GM21423 (cell line): ENCODE measurements around the gene CYCS.
A peak's percentile ranks its signal among the peaks of the same experiment; 100 is the strongest.
"Not testable (repeated sequence)": the region's sequence is repeated elsewhere in the genome, so short reads cannot be mapped to it uniquely, and the experiment has no call there.

Experiments
- ATAC-seq: cut with Tn5 transposase; IDR thresholded peaks from one replicate; pipeline ENCODE4 v1.9.1; 2021; ENCODE audit warnings: mild to moderate bottlenecking, moderate library complexity; ENCODE audit not compliant: unreplicated experiment

CYCS gene

DNA sequence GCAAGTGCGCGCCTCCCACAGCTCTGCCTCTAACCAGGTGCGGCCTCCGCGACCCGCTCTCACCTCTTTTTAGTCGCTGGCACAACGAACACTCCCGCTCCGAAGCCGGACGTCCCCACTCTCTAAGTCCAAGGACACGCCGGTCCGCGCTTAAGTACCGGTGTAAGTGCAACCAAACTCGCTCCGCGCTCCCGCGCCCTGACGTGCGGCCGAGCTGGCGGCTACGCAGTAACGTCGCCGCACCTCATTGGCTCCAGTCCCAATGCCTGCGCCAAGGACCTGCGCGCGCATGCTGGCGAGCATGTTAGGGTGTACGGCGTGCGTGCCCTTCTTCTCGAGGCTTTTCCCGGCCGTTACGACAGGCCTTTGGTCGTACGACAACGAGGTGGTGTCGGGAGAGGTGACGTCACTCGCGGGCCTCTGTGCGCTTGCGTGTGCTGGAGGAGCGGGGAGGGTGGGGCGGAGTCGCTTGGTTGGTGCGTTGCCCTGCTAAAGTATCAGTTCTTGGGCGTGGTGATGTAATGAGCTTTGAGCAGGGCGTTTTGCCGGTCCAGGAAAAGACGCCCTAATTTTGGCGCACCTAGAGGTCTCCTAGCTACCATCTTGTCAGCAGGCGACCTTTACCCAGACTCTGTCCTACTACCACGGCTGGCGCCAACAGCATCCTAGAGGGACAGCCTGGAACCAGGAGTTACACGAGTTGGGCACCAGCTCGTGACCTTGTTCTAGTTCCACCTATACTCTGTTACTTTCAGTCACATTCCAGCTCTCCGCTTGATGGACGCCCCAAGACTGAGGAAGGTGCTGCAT is at the start of gene CYCS:
Gene CYCS (minus strand): TSS at position 124 of the 810 bp plus-strand sequence. CDS start 1,141 bp downstream, outside the sequence.
- peak; percentile 90 for ATAC-seq

DNA sequence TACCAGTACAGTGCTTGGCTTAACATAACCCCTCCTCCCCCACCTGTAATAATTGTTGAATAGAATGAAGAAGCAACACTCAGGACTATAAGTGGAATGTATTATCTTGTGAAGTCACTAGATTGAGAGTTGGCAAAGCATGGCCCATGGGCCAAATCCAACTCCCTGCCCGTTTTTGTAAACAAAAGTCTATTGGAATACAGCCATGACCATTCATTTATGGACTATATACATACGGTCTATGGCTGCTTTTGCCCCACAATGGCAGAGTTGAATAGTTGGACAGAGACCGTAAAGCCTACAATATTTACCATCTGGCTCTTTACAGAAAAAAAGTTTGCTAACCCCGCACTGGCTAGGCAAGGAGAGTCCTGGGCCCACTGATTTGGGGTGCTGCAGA is 48.1 kb upstream of the CYCS start:
- no peak for ATAC-seq

DNA sequence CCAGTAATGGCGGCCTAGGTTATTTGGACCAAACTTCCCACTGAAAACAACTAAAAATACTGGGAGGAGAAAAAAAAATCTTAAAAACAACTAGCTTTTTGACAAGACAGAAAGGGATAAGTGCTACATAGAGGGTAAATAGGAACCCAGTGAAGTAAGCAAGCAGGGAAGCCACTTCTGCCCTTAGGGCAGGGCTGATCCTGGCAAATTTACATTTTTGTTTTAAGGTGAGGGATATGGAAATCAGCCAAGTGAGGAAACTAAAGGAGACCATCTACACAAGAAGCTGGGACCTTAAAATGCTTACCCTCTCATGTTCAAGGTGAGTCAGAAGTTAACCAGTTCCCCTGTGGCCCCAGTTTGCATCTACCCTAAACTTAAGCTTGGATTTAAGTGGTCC is 46.5 kb upstream of the CYCS start:
- ATAC-seq, result no peak

GRCh38 chr7:25171071-25171470 is 46.0 kb upstream of the CYCS start:
- no peak for ATAC-seq

- no peak for ATAC-seq
These were observed 44.6 kb upstream of the CYCS start for GRCh38 chr7:25169683-25170082.

DNA sequence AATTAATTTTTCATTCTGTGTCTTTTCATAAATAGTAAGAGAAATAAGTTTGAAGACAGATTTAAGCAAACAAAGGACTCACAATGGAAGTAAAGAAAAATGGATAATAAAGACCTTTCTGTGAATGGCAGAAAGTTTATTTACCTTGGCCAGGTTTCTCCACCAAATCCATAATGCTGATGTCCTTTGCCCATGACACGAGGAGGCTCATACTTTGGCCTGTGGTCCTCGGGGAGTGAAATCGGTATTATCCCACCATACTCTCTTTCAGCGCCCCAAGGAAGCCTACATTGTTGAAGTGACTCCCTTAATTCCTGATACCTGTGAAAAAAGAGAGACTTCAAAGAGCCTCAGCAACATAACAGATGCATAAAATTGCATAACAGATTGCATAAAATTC is 43.1 kb upstream of the CYCS start:
- no peak for ATAC-seq

GRCh38 chr7:25167262-25167843 is 42.3 kb upstream of the CYCS start:
- ATAC-seq, result no peak

DNA sequence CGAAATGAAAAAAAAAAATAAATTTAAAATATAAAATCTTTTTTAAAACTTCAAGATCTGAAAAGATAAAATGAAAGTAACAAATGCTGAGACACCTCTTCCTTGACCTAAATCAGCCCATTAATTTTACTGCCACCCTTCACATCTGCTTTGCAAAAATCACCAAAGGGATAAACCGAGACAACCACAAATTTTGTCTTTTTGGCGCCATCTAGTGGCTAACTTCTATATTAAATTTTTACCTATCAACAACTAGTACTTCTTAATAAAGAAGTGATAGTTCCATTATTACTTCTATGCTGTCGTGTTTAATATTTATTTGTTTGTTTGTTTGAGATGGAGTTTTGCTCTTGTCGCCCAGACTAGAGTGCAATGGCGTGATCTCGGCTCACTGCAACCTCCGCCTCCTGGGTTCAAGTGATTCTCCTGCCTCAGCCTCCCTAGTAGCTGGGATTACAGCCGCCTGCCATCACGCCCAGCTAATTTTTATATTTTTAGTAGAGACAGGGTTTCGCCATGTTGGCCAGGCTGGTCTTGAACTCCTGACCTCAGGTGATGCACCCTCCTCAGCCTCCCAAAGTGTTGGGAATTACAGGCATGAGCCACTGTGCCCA is 35.0 kb upstream of the CYCS start:
- ATAC-seq, result not testable (repeated sequence)

DNA sequence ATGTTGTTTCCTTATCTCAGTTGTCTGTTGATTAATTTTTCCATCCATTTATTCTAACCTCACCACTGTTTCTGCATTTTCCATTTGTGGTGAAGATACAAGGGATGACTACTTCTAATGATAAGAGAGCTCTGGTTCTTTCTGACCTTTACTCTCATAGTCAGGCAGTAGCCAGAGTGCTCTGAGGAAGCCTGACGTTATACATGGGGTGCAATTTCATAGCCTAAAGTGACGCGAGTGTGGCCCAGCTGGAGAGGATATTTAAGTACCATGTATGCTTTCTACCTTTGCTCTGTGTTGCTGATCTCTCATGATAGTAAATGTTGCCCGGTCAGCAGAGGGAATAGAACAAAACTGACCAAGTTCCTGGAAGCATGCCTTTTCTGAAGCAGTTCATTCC is 33.9 kb upstream of the CYCS start:
- ATAC-seq, result no peak

GRCh38 chr7:25151773-25152172 is 26.7 kb upstream of the CYCS start:
- ATAC-seq, result no peak

DNA sequence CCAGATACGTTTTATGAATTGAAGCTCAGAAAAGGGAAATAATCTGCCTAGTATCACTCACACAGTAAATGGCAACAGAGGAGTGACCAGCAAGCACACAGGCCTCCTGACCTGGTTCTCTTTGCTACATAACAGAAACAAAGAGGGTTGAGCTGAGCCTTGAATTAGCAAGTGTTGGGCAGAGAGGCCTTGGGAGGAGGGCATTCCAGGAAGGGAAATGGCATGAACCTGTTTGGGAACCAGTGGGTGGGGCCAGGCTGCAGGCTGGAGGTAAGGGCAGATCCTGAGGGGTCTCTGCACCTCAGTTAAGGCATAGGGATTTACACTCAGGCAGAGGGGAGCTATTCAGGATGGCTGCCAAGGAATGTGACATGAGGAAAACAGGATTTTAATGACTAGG is 24.8 kb upstream of the CYCS start:
- no peak for ATAC-seq

GRCh38 chr7:25148772-25149575 is 23.9 kb upstream of the CYCS start:
- no peak for ATAC-seq

DNA sequence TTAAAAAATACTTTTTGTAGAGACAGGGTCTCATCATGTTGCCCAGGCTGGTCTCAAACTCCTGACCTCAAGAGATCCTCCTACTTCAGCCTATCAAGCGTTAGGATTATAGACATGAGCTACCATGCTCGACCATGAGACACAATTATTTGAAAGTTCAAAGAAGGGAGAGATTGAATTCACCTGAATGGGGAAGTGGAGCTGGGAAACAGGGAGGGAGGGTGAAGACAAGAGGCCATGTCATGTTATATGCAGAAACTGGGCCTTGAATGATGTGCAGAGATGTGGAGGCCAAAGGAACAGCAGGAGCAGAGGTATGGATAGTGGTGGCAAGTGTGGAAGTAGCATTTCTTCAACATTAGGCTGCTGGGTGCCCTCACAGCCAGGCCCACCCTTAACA is 18.7 kb upstream of the CYCS start:
- ATAC-seq, result no peak

GRCh38 chr7:25139536-25139935 is 14.5 kb upstream of the CYCS start:
- no peak for ATAC-seq

GRCh38 chr7:25134358-25135010 is 9.4 kb upstream of the CYCS start:
- ATAC-seq, result no peak

GRCh38 chr7:25132430-25132829 is 7.4 kb upstream of the CYCS start:
- no peak for ATAC-seq

DNA sequence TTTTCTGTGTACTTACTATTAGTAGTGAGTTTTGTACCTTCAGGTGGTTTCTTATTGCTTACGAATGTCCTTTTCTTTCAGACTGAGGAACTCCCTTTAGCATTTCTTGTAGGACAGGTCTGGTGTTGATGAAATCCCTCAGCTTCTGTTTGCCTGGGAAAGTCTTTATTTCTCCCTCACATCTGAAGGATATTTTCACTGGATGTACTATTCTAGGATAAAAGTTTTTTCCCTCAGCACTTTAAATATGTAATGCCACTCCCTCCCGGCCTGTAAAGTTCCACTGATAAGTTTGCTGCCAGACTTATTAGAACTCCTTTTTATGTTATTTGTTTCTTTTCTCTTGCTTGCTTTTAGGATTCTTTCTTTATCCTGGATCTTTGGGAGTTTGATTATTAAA is 1.7 kb upstream of the CYCS start:
- ATAC-seq, result no peak

DNA sequence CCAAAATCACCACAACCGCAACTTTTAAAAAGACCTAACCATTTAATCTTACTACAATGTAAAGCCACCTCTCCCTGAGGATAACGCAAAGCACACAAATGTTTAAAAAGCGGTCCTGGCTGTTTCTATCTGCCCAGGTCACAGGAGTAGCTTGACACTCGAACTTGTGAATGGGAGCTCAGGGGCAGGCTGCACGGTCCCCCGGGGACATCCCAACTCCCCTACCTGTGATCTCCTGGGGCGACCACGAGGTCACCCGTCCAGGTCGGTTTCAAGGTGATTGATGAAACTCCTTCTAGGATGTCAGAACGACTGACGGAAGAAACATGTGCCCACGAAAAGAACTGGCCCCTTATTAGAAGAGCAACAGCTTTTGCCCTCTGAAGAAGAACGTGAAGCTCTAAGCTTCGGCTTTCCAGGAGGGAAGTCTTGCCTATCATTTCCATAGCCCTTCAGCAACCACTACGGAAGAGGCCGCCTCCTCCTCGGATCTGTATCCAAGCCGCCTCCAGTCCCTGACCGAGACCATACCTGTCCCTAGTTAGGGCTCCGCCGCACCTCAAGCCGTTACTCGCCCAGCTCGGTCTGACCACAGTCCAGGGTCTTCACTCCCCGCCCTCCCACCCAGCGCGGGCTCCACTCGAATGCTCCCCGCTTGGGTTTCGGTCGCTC is 459 bp downstream of the CYCS start:
- no peak for ATAC-seq

DNA sequence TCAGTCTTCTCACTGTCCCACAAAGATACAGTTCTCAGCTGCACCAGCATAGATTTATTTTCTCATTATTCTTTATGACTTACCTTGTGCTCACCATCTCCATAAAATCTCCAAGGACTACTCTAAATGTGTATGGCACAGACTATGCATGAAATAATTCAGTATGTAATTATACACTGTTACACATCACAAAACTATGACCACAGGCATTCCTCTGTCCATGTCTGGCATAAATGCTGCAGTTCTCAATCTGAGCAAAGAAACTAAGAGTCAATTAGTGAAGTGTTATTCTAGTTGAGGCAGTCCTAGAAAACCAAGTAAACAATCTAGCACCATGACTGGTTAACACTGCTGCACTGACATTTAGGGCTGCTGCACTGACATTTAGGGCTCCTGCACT is 2.7 kb downstream of the CYCS start:
- ATAC-seq, result no peak

- ATAC-seq, result no peak
These were observed 3.5 kb downstream of the CYCS start for GRCh38 chr7:25121599-25121998.
